Measurements from ENCODE around the gene COL5A3. TPM values are rescaled to one million over a fixed set of nuclear protein-coding genes. Genes with fewer than 3 reads are reported as not detected.

The COL5A3 gene
- total and polyA plus RNA-seq, 7 donors, result 0.46 to 19.9 (median 7.3) TPM

DNA sequence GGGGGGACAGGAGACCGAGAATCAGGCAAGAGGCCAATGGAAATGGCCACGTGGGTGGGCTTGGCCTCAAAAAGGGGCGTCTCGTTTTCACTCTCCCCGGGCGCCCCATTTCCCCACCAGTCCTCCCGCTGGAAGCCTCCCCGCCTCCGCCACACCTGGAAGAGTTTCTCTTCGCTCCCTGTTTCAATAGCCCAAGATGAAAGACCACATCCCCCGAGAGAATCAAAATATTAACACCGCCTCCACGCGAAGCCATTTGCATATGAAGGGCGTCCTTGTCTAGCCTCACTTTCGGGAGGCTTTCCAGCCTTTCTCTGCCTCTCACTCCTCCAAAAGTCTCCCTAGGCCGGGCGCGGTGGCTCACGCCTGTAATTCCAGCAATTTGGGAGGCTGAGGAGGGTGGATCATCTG lies 73.3 kb downstream of the COL5A3 start:
- no peak for DNase-seq
- H3K27ac ChIP-seq, result no peak overlapping the region
- peaks cover 0 to 6% (median 2%) of the 10 kb centered on the region in 4 donors for H3K9me3 ChIP-seq
- no peaks in the 10 kb centered on the region for H3K36me3 ChIP-seq
- TF ChIP-seq, protein P1, sequence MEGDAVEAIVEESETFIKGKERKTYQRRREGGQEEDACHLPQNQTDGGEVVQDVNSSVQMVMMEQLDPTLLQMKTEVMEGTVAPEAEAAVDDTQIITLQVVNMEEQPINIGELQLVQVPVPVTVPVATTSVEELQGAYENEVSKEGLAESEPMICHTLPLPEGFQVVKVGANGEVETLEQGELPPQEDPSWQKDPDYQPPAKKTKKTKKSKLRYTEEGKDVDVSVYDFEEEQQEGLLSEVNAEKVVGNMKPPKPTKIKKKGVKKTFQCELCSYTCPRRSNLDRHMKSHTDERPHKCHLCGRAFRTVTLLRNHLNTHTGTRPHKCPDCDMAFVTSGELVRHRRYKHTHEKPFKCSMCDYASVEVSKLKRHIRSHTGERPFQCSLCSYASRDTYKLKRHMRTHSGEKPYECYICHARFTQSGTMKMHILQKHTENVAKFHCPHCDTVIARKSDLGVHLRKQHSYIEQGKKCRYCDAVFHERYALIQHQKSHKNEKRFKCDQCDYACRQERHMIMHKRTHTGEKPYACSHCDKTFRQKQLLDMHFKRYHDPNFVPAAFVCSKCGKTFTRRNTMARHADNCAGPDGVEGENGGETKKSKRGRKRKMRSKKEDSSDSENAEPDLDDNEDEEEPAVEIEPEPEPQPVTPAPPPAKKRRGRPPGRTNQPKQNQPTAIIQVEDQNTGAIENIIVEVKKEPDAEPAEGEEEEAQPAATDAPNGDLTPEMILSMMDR (IDR thresholded peaks at IDR 0.05), result no peak
- TF ChIP-seq POLR2A (IDR thresholded peaks at IDR 0.05), result no peak
- intact Hi-C loops (cut with DNase I), result loop anchor here (10.0 kb wide), 1 partner anchor 448 kb away; the partner anchor contains the start of gene TYK2
- WGBS, 2 donors, result 10% methylated on average over 20 of the region's 20 CpGs
- H3K4me1 ChIP-seq, result peaks cover 0 to 29% (median 20%) of the 10 kb centered on the region in 4 donors
- peaks cover 29 to 53% (median 42%) of the 10 kb centered on the region in 3 donors for H3K27me3 ChIP-seq
- no peak overlapping the region for H3K4me3 ChIP-seq

DNA sequence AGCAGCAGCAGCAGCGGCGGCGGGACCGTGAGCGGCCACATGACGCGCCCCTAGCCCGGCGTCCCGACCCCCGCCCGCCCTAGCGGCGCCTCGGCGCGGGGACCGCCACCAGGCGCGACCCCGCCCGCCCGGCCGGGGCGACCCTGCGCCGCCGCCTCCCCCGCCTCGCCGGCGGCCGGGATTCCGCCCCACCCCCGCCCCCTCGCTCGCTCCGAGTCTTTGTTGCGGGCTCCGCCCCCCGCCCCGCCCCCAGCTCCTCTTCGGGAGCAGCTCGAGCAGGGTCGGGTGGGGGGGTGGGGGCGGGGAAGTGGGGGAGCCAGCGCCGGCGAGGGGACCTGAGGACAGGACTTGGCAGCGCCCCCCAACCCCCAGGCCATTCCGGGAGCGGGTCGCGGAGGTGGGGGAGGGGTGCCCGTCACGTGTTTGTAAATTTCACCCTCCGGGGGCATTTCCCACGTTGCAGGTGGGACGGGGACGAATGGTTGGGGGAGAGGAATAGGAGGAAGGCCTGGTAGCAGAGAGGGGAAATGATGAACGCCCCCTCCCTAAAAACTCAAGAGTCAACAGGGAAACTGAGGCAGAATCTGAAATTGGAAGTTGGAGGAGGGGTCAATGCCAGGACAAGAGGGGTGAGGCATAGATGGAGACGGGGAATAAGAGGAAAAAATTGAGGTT lies 73.8 kb downstream of the COL5A3 start, which contains the start of gene OLFM2:
Gene OLFM2 (minus strand): TSS at position 190 of the 675 bp plus-strand sequence. CDS start 149 bp downstream, at position 41.
- TF ChIP-seq, protein P1 (IDR thresholded peaks at IDR 0.05), result no peak
- TF ChIP-seq EP300 (IDR thresholded peaks at IDR 0.05), result no peak
- no peak for TF ChIP-seq POLR2AphosphoS5 (IDR thresholded peaks at IDR 0.05)
- TF ChIP-seq POLR2A (IDR thresholded peaks at IDR 0.05), result no peak
- WGBS, 2 donors, result 1 to 2% methylated on average over 62 of the region's 62 CpGs
- H3K27ac ChIP-seq, result no peak within 1 kb of the TSS
- H3K36me3 ChIP-seq, result no peaks in the 10 kb centered on the region
- peaks cover 0 to under 1% (median 0%) of the 10 kb centered on the region in 4 donors for H3K9me3 ChIP-seq
- no peak for DNase-seq
- peak within 1 kb of the TSS in 3 of 4 donors; percentile 32 to 44 (median 38) for H3K4me3 ChIP-seq
- H3K4me1 ChIP-seq, result peaks cover 0 to 29% (median 20%) of the 10 kb centered on the region in 4 donors
- intact Hi-C loops (cut with DNase I), result loop anchor here (10.0 kb wide), 1 partner anchor 448 kb away; the partner anchor contains the start of gene TYK2
- H3K27me3 ChIP-seq, result peaks cover 29 to 59% (median 42%) of the 10 kb centered on the region in 3 donors

DNA sequence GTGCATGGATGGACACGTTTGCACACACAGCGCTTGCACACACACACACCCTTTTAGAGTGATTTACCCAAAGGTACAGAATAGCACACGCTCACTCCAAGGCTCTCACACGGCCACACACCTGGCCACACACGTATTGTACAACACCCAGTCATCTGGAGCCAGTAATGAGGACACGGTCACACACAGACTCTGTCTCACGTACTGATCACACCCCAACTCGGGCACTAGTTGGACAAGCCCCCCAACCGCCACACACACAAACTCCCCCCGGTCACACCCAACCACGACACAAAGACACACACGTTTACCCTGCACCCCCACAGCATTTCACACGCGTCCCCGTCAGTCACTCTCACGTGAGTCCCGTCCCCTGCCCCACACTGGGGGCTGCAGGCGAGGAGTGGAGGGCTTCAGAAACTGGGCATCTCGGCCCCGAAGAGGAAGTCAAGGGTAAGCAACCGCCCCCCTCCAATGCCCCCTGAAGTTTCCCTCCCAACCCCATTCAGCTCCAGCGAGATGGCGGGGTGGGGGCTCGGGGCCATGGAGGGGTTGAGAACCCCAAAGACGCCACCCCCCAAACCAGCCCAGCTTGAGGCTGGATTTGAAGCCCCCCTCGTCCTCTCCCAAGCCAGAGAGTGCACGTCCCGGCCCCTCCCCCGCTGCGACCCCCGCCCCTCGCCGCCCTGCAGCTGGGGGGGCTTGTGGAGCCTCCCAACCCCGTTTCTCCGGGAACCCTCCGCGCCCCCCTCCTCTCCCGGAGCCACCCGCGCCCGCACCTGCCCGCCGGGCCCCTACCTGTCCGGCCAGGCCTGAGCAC lies 74.6 kb downstream of the COL5A3 start:
- Histone ChIP-seq H3K9me3 (no peaks in the 10 kb centered on the region), H3K4me1 (peaks cover 0 to 35% (median 20%) of the 10 kb centered on the region in 4 donors), H3K27me3 (peaks cover 29 to 63% (median 42%) of the 10 kb centered on the region in 3 donors), H3K36me3 (no peaks in the 10 kb centered on the region), H3K4me3 (peak overlapping the region in 3 of 4 donors; percentile 32 to 44 (median 38)), H3K27ac (no peak overlapping the region)
- DNase-seq, result no peak
- intact Hi-C loops (cut with DNase I), result loop anchor here (10.0 kb wide), 1 partner anchor 449 kb away; the partner anchor contains the start of gene TYK2
- 2 to 3% methylated on average over 44 of the region's 44 CpGs for WGBS, 2 donors
- TF ChIP-seq EP300 (IDR thresholded peaks at IDR 0.05) (no peak), POLR2AphosphoS5 (IDR thresholded peaks at IDR 0.05) (no peak), POLR2A (IDR thresholded peaks at IDR 0.05) (no peak)
- TF ChIP-seq, protein P1 (IDR thresholded peaks at IDR 0.05), result no peak

DNA sequence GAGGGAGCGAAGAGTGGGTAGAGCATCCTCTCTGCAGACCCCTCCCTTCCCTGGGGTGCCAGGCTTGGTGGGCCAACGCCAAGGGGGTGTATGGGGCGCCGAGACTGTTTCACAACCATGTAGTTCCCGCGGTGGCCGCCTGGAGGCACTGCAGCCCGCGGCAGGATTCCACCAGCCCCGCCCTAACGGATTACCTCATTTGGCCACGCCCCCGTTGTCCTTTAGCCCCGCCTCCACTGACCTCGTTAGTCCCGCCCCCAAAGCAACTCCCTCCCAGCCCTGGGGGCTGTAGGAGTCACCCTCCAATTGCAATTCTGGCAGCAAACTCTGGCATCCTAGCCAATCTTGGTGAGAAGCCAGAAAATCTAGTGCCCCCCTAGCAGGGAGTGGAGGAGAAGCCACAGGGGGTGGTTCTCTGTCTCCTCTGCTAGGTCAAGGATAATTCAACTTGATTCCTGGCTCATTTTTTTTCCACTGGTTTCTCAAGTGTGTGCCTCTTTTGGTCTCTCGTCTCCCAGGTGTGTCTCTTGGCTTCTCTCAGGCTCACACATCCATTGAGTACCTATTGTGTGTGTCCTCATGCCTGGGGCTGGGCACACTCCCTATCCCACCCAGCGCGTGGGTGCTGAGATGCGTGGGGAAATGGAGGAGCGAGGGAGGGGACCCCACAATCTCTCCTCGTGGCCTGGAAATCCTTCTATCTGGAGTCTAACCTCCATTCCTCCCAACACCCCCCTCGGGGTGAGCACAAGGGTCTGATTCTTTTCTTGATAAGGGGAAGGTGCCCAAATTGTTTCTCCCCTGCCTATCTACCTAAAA lies 76.0 kb downstream of the COL5A3 start:
- H3K27me3 ChIP-seq, result peaks cover 29 to 63% (median 42%) of the 10 kb centered on the region in 3 donors
- WGBS, 2 donors, result 12 to 14% methylated on average over 23 of the region's 23 CpGs
- peak; percentile 80 for DNase-seq

More for the DNA sequence above, 76.0 kb downstream of the COL5A3 start:
- Histone ChIP-seq H3K4me1 (peaks cover 0 to 36% (median 20%) of the 10 kb centered on the region in 4 donors), H3K4me3 (no peak overlapping the region), H3K27ac (no peak overlapping the region), H3K36me3 (no peaks in the 10 kb centered on the region), H3K9me3 (no peaks in the 10 kb centered on the region)
- intact Hi-C loops (cut with DNase I), result loop anchor here (10.0 kb wide), 1 partner anchor 450 kb away; the partner anchor contains the start of gene TYK2
- TF ChIP-seq POLR2AphosphoS5 (IDR thresholded peaks at IDR 0.05) (peak in 1 of 4 donors; percentile 10), POLR2A (IDR thresholded peaks at IDR 0.05) (no peak), EP300 (IDR thresholded peaks at IDR 0.05) (no peak)
- TF ChIP-seq, protein P1 (IDR thresholded peaks at IDR 0.05), result peak; percentile 69 to 80 (median 73)

All from sigmoid colon (tissue), 7 donors.